Dermis blood vessel endothelial cell (primary cell): ENCODE measurements around the gene TMEM244. TPM values are rescaled to one million over a fixed set of nuclear protein-coding genes. Genes with fewer than 3 reads are reported as not detected.
"Not testable (repeated sequence)": the region's sequence is repeated elsewhere in the genome, so short reads cannot be mapped to it uniquely, and the experiment has no call there.

Experiments used
- DNase-seq: peaks from one replicate; pipeline ENCODE4 v3.0.0; 2010
- total RNA-seq: library from RNA; depleted of rRNA; stranded (reverse); fragments of >200 nt; gene quantifications from 2 replicates; pipeline ENCODE4 v1.2.3, GENCODE V29; 2014

TMEM244 gene
- total RNA-seq, 1 donor from 2014 or later, result not detected

GRCh38 chr6:129807141-129807540 is 54.0 kb downstream of the TMEM244 start:
- DNase-seq, result not testable (repeated sequence)

GRCh38 chr6:129802920-129803319 is 58.2 kb downstream of the TMEM244 start:
- not testable (repeated sequence) for DNase-seq

DNA sequence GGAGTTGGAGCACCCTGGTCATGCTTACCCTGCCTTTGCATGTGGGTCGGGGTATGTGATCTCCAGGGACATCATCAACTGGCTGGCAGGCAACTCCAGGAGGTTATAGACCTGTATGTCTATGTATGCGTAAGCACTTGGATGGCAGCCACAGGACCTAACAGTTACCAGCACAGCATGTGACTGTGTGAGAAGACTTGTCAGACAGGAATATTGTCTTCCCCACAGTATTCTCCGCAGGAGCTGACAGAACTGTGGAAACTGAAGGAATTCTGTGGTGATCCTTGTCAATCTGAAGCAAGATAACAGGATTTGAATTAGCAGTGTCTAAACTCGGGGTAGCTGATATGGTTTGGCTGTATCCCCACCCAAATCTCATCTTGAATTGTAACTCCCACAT is 59.2 kb downstream of the TMEM244 start:
- no peak for DNase-seq

DNA sequence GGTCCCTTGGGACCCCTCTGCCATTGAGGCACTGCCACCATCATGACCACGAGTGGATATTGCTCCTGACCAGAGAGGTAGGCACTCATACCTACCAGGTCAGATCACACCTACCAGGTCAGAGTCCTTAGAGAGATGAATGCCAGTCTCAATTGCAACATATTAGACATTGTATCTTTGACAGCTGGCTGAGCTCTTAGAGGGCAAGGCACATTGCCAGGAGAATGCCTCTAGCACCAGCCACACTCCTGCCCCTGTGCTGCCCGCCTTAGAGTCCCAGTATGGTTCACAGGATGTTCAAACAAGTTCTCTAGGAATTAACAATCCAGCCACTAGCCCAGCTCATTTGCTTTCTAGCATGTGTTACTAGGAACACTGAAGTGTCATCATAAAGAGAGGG is 65.9 kb downstream of the TMEM244 start:
- DNase-seq, result no peak

DNA sequence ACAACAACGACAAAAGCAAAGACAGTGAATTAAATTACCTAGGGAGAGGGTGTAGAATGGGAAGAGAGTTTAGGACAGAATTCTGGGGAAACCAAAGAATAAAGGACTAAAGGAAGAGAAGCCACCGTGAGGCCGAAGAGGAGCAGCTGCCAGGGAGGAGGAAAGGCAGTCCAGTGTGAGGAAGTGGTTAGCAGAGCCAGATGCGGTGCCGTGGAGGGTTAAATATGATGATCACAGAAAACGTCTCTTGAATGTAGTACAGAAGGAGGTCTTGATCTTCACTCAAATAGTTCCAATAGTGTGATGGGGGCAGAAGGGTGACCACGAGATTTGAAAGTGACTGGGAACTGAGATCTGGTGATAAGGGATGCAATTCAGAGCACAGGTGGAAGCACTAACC is 67.7 kb downstream of the TMEM244 start:
- no peak for DNase-seq

- DNase-seq, result no peak
These were observed 69.1 kb downstream of the TMEM244 start for GRCh38 chr6:129792049-129792448.

DNA sequence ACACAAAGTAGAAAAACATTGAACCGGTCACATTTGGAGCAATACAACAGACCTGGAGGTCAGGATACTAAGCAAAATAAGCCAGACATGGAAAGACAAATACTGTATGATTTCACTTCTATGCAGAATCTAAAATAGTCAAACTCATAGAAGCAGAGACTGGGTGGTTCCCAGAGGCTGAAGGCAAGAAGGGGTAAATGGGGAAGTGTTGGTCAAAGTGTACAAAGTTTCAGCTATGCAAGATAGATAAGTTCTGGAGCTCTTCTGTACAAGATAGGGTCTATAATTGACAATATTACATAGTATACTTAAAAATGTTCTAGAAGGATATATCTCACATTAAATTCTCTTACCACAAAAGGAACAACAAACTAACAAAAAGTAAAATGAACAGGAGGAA is 70.3 kb downstream of the TMEM244 start:
- DNase-seq, result no peak

DNA sequence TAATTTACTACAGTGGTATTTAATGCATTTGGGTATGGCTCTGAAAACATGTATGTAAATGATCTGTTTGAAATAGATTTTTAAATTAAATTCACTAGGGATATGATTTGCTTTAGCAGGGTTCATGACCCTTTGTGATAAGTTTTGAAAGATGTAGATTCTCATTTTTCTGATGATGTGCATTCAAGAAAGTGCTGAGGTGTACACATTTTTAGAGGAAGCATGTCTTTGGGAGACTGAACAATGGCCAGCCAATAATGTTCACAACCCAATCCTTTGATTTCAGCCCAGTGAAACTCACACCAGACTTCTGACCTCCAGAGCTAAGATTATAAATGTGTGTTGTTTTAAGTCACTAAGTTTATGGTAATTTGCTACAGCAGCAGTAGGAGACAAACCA is 71.1 kb downstream of the TMEM244 start:
- no peak for DNase-seq

- DNase-seq, result no peak
These were observed 73.3 kb downstream of the TMEM244 start for GRCh38 chr6:129787816-129788215.

DNA sequence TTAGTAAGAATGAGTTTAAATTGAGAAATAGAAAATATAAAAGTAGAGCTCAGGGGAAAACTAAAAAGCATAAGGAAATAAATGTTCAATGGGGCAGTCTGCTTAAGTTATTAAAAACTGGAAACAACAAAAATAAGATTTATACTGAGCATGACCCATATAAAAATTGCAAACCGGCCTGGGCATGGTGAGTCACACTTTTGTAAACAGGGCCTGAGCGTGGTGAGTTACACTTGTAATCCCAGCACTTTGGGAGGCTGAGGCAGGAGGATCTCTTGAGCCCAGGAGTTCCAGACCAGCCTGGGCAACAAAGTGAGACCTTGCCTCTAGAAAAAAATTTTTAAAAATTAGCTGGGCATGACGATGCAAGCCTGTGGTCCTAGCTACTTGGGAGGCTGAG is 74.6 kb downstream of the TMEM244 start:
- DNase-seq, result no peak

DNA sequence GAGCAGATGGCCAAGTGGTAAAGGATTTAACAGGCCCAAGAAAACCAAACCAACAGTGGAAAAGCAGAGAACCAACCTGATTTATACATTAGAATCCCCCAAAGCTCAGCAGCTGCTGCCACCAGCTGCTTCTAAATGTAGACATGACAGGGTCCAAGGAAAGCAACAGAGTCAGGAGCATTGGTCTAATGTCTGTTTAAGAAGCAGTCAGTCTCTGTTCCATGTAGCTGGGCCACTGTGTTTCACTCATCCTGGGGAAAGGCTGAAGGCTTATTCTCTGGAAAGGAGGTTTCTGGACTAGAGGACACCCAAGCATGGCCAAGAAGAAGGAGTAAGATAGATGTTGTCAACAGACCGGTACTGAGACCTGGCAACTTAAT is 75.4 kb downstream of the TMEM244 start:
- DNase-seq, result no peak

DNA sequence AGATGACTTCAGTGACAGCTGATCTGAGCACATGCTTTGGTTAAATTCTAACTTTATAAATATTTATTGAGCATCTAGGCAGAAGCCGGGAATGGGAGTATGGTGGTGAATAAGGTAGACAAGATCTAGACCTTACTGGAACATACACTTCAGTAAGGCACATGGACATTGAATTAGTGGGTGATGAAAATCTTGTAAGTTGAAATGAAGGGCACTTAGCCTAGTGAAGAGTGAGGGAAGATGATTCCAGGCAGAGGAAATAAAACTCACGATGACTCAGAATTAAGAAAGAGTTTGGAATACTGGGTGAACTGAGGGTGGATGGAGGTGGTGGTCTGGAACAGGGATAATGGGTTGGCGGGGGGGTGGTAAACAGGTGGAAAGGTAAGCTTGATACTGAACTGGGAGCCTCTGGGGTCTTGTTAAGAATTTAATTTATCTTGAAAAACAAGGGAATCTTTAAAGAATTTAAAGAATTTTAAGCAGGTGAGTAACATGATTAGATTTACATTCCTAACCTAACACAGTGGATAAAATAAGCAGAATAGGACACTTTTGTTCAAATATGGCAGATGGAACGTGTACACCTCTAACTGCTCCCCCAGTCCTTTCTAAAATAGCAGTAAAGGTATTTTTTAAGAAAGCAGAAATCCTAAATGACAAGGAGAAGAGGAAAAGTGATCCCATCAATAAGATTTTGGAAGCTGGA is 75.9 kb downstream of the TMEM244 start:
- DNase-seq, result no peak

Other genes starting within 250 kb of the TMEM244 start
- 110 and 119 TPM in 2 replicates for gene ARHGAP18, start 151.1 kb downstream of the TMEM244 start, total RNA-seq
- gene L3MBTL3, start 157.3 kb upstream of the TMEM244 start, total RNA-seq, result 34.7 and 54.7 TPM in 2 replicates